ENCODE data around the gene GAL3ST2. TPM values are rescaled to one million over a fixed set of nuclear protein-coding genes. Genes with fewer than 3 reads are reported as not detected.

Gene GAL3ST2
- total RNA-seq, 1 donor from 2014 or later: not detected

DNA sequence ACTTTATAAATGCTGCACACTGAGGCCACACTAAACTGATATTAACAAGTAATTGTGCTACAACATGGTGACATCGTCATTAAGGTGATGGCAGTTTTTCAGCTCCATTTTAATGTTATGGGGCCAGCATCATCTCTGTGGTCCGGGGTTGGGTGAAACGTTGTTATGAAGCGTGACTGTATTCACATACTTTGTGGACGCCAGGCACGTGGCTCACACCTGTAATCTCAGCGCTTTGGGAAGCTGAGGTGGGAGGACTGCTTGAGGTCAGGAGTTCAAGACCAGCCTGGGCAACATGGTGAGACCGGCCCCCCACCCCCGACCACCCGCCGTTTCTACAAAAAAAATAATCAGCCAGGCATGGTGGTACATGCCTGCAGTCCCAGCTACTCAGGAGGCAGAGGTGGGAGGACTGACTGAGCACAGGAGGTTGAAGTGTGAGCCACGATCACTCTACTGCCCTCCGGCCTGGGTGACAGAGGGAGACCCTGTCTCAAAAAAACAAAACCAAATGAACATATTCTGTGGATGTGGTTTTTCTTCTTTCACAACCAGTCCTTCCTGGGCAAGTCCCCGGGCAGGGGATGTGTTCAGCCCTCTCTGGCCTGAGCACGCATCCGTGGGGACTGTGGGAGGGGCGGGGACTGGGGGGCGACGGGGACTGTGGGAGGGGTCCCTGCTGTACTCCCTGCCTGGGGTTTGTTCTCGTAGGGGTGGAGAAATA is 12.9 kb upstream of the GAL3ST2 start:
- H2AFZ ChIP-seq (ENCODE audit: low read depth, low read length): no peak overlapping the region
- Mint-ChIP-seq H3K9me3 (ENCODE audit: unreplicated experiment) (peaks cover 10% of the 10 kb centered on the region), H3K27me3 (ENCODE audit: low read depth, unreplicated experiment) (no peaks in the 10 kb centered on the region), H3K4me1 (ENCODE audit: low read depth, unreplicated experiment) (peaks cover 2% of the 10 kb centered on the region), H3K27ac (ENCODE audit: unreplicated experiment) (no peak overlapping the region), H3K4me3 (ENCODE audit: unreplicated experiment) (no peak overlapping the region), H3K36me3 (ENCODE audit: low read depth, unreplicated experiment) (peaks cover 18% of the 10 kb centered on the region)
- no peaks in the 10 kb centered on the region for H3K4me1 ChIP-seq (ENCODE audit: insufficient read depth, low read length)
- DNase-seq (ENCODE audit: low read depth) (no peak), FAIRE-seq (no peak)
- H4K20me1 ChIP-seq (ENCODE audit: insufficient read depth, low read length): peaks cover 12% of the 10 kb centered on the region
- no peaks in the 10 kb centered on the region for H3K36me3 ChIP-seq (ENCODE audit: insufficient read depth, low read length)
- no peak overlapping the region for H3K27ac ChIP-seq (ENCODE audit: low read depth, low read length)
- no peak overlapping the region for H3K4me2 ChIP-seq (ENCODE audit: low read length)
- H3K79me2 ChIP-seq (ENCODE audit: insufficient read depth, low read length): no peaks in the 10 kb centered on the region
- peaks cover 3% of the 10 kb centered on the region for H3K9me3 ChIP-seq (ENCODE audit: insufficient read depth, low read depth, low read length)
- H3K27me3 ChIP-seq (ENCODE audit: insufficient read depth, low read length): no peaks in the 10 kb centered on the region
- H3K9ac ChIP-seq (ENCODE audit: low read length): no peak overlapping the region
- TF ChIP-seq, protein P1, sequence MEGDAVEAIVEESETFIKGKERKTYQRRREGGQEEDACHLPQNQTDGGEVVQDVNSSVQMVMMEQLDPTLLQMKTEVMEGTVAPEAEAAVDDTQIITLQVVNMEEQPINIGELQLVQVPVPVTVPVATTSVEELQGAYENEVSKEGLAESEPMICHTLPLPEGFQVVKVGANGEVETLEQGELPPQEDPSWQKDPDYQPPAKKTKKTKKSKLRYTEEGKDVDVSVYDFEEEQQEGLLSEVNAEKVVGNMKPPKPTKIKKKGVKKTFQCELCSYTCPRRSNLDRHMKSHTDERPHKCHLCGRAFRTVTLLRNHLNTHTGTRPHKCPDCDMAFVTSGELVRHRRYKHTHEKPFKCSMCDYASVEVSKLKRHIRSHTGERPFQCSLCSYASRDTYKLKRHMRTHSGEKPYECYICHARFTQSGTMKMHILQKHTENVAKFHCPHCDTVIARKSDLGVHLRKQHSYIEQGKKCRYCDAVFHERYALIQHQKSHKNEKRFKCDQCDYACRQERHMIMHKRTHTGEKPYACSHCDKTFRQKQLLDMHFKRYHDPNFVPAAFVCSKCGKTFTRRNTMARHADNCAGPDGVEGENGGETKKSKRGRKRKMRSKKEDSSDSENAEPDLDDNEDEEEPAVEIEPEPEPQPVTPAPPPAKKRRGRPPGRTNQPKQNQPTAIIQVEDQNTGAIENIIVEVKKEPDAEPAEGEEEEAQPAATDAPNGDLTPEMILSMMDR (IDR thresholded peaks at IDR 0.05; ENCODE audit: insufficient read depth, low read depth, low read length): no peak
- no peak for TF ChIP-seq EZH2 (IDR thresholded peaks at IDR 0.05; ENCODE audit: insufficient read depth, low read length)
- H3K4me3 ChIP-seq (ENCODE audit: insufficient read depth, low read depth, low read length): no peak overlapping the region

DNA sequence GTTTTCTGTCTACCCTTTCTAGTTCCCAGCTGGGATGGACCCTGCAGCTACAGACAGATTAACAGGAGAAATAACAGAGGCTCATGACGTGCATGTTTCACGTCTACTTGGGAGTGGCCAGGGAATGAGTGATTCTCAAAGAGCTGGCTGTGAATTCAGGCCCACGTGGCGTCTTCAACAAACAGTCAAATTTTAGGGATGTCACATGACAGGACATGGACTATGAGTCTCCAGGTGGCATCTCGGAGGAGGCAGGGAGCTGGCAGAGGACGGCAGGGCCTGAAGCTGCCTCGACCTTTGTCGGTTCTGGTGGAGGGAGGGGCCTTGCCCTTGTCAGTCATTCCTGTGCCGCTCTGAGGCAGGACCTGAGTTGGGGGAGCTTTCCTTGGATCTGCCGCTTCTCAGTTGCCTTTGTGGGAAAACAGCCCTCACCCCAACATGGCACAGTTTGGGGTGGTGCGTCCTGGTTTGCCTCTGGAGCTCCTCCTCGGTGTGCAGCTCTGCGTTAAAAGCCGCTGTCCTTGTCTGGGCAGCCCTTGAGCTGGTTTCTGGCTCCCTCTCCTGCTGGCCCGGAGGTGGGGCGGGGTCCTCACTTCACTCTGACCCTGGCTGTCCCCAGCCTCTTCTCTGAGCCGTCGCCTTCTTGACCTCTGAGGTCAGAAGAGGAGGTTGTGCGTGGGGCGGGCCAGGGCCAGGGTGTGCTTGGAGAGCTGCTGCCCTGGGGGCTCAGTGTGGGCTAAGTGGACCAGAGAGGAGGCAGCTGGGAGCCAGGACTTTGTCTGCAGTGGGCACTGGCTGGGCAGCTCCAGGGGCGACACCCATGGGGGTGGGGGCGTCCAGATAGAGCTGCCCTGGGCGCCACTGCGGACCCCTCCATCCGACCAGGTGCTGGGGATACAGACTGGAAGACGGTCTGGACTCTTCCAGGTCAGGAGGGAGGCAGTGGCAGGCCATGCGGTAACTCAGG is 12.1 kb upstream of the GAL3ST2 start:
- FAIRE-seq (no peak), DNase-seq (ENCODE audit: low read depth) (no peak)
- no peak overlapping the region for H3K27ac Mint-ChIP-seq (ENCODE audit: unreplicated experiment)
- H4K20me1 ChIP-seq (ENCODE audit: insufficient read depth, low read length): peaks cover 9% of the 10 kb centered on the region
- H3K4me2 ChIP-seq (ENCODE audit: low read length): no peak overlapping the region
- H3K9me3 Mint-ChIP-seq (ENCODE audit: unreplicated experiment): peaks cover 6% of the 10 kb centered on the region
- no peak overlapping the region for H3K9ac ChIP-seq (ENCODE audit: low read length)
- H3K36me3 Mint-ChIP-seq (ENCODE audit: low read depth, unreplicated experiment): peaks cover 12% of the 10 kb centered on the region
- H3K36me3 ChIP-seq (ENCODE audit: insufficient read depth, low read length): no peaks in the 10 kb centered on the region
- no peaks in the 10 kb centered on the region for H3K79me2 ChIP-seq (ENCODE audit: insufficient read depth, low read length)
- no peaks in the 10 kb centered on the region for H3K27me3 Mint-ChIP-seq (ENCODE audit: low read depth, unreplicated experiment)
- no peak overlapping the region for H3K27ac ChIP-seq (ENCODE audit: low read depth, low read length)
- no peak overlapping the region for H3K4me3 Mint-ChIP-seq (ENCODE audit: unreplicated experiment)
- H3K9me3 ChIP-seq (ENCODE audit: insufficient read depth, low read depth, low read length): peaks cover 3% of the 10 kb centered on the region
- TF ChIP-seq, protein P1 (IDR thresholded peaks at IDR 0.05; ENCODE audit: insufficient read depth, low read depth, low read length): no peak
- no peak for TF ChIP-seq EZH2 (IDR thresholded peaks at IDR 0.05; ENCODE audit: insufficient read depth, low read length)
- H2AFZ ChIP-seq (ENCODE audit: low read depth, low read length): no peak overlapping the region
- no peak overlapping the region for H3K4me3 ChIP-seq (ENCODE audit: insufficient read depth, low read depth, low read length)
- H3K4me1 Mint-ChIP-seq (ENCODE audit: low read depth, unreplicated experiment): peaks cover 2% of the 10 kb centered on the region
- no peaks in the 10 kb centered on the region for H3K27me3 ChIP-seq (ENCODE audit: insufficient read depth, low read length)
- H3K4me1 ChIP-seq (ENCODE audit: insufficient read depth, low read length): no peaks in the 10 kb centered on the region
